ENCODE results near the gene CD8B2. TPM values are rescaled to one million over a fixed set of nuclear protein-coding genes. Genes with fewer than 3 reads are reported as not detected.

Gene CD8B2
- polyA plus RNA-seq, 2 of the 4 experiments (the other 2 are of a cell fraction) = not detected

DNA sequence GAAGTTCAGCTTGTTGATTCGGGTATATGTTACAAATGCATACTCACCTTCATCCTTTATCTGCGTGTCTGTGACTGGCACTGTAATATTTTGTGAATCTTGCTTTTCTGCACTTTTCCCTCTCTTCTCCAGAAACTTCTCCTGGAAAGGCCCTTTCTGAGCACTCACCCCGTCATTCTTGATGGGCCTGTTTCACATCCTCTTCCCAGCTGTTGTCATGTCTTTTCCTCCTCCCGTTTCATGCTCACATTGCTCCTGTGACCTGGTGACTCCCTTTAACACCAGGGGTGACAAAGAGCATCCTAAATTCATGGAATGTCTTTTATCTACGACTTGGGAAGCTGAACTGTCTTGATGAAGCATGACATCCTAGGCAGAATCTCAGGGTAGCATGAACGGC, 65.8 kb downstream of the CD8B2 start:
- DNase-seq (ENCODE audit: low read depth in 1 of 2, low spot score in 1 of 2) (no peak), ATAC-seq (no peak), FAIRE-seq (no peak)
- no peaks in the 10 kb centered on the region for H3K4me1 ChIP-seq
- H3K4me2 ChIP-seq = no peak overlapping the region
- ChIA-PET CTCF (interaction anchor here (1.7 to 2.3 kb wide), 2 partner anchors 10 to 13 kb away, joined by 5 to 8 read pairs; no protein-coding TSS in a partner anchor), POLR2A (no interaction called here)
- no peak overlapping the region for H3K4me3 ChIP-seq
- no peak overlapping the region for H3K27ac ChIP-seq
- TF ChIP-seq ESRRA (IDR thresholded peaks at IDR 0.05; ENCODE audit: borderline replicate concordance, low read length) = no peak
- no peaks in the 10 kb centered on the region for H3K9me3 ChIP-seq
- WGBS (ENCODE audit: missing lambda C conversion rate) = 63% methylated on average over 6 of the region's 6 CpGs

GRCh38 chr2:106553321-106553720, 66.2 kb downstream of the CD8B2 start:
- Histone ChIP-seq H3K4me3 (no peak overlapping the region), H3K4me1 (no peaks in the 10 kb centered on the region), H3K4me2 (no peak overlapping the region), H3K9me3 (no peaks in the 10 kb centered on the region), H3K27ac (no peak overlapping the region)
- no peak for DNase-seq (ENCODE audit: low read depth in 1 of 2, low spot score in 1 of 2)
- no peak for FAIRE-seq
- POLR2A ChIA-PET = no interaction called here
- WGBS (ENCODE audit: missing lambda C conversion rate) = 58% methylated on average over 6 of the region's 6 CpGs
- CTCF ChIA-PET = interaction anchor here (0.6 to 2.3 kb wide), 4 partner anchors 10 to 305 kb away, joined by 3 to 8 read pairs (median 4); no protein-coding TSS in a partner anchor
- TF ChIP-seq RAD21 (conservative IDR thresholded peaks at IDR 0.05 in 1 of 2, IDR thresholded peaks at IDR 0.05 in 1 of 2) (no peak), FOSB (CRISPR knock-in tag; IDR thresholded peaks at IDR 0.05) (no peak), RCOR1 (IDR thresholded peaks at IDR 0.05; ENCODE audit: low read depth, low read length) (no peak), JUNB (IDR thresholded peaks at IDR 0.05) (no peak), NPAS2 (CRISPR knock-in tag; IDR thresholded peaks at IDR 0.05; ENCODE audit: borderline replicate concordance) (no peak)
- TF ChIP-seq, protein P1, sequence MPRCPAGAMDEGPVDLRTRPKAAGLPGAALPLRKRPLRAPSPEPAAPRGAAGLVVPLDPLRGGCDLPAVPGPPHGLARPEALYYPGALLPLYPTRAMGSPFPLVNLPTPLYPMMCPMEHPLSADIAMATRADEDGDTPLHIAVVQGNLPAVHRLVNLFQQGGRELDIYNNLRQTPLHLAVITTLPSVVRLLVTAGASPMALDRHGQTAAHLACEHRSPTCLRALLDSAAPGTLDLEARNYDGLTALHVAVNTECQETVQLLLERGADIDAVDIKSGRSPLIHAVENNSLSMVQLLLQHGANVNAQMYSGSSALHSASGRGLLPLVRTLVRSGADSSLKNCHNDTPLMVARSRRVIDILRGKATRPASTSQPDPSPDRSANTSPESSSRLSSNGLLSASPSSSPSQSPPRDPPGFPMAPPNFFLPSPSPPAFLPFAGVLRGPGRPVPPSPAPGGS (IDR thresholded peaks at IDR 0.05) = no peak
- ATAC-seq = no peak

- ChIA-PET POLR2A (no interaction called here), CTCF (no interaction called here)
These were observed 67.2 kb downstream of the CD8B2 start for GRCh38 chr2:106554411-106554810.

More at GRCh38 chr2:106554411-106554810, 67.2 kb downstream of the CD8B2 start:
- Histone ChIP-seq H3K4me3 (no peak overlapping the region), H3K27ac (no peak overlapping the region), H3K9me3 (no peaks in the 10 kb centered on the region), H3K4me1 (no peaks in the 10 kb centered on the region), H3K4me2 (no peak overlapping the region)
- FAIRE-seq (no peak), ATAC-seq (no peak), DNase-seq (ENCODE audit: low read depth in 1 of 2, low spot score in 1 of 2) (no peak)
- 28% methylated on average over 5 of the region's 6 CpGs for WGBS (ENCODE audit: missing lambda C conversion rate)
- TF ChIP-seq, protein P2, sequence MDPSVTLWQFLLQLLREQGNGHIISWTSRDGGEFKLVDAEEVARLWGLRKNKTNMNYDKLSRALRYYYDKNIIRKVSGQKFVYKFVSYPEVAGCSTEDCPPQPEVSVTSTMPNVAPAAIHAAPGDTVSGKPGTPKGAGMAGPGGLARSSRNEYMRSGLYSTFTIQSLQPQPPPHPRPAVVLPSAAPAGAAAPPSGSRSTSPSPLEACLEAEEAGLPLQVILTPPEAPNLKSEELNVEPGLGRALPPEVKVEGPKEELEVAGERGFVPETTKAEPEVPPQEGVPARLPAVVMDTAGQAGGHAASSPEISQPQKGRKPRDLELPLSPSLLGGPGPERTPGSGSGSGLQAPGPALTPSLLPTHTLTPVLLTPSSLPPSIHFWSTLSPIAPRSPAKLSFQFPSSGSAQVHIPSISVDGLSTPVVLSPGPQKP (IDR thresholded peaks at IDR 0.05; ENCODE audit: low read depth, low read length) = no peak
- TF ChIP-seq, protein P1 (IDR thresholded peaks at IDR 0.05) = no peak
- TF ChIP-seq NFE2L2 (conservative IDR thresholded peaks at IDR 0.05; ENCODE audit: low read length) (no peak), MAZ (IDR thresholded peaks at IDR 0.05; ENCODE audit: borderline replicate concordance, low read depth, low read length) (no peak), RFX5 (IDR thresholded peaks at IDR 0.05) (no peak), POLR2A (IDR thresholded peaks at IDR 0.05; ENCODE audit: low read length) (no peak), HDAC2 (IDR thresholded peaks at IDR 0.05) (no peak), HMGXB4 (CRISPR knock-in tag; IDR thresholded peaks at IDR 0.05; ENCODE audit: borderline replicate concordance) (no peak), JUN (IDR thresholded peaks at IDR 0.05) (no peak), GATA3 (IDR thresholded peaks at IDR 0.05; ENCODE audit: borderline replicate concordance) (no peak), CEBPB (IDR thresholded peaks at IDR 0.05) (no peak), KDM5A (IDR thresholded peaks at IDR 0.05) (no peak), PBX3 (IDR thresholded peaks at IDR 0.05) (no peak)
- TF ChIP-seq, protein P3, sequence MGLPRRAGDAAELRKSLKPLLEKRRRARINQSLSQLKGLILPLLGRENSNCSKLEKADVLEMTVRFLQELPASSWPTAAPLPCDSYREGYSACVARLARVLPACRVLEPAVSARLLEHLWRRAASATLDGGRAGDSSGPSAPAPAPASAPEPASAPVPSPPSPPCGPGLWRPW (IDR thresholded peaks at IDR 0.05) = no peak
- TF ChIP-seq, protein P4, sequence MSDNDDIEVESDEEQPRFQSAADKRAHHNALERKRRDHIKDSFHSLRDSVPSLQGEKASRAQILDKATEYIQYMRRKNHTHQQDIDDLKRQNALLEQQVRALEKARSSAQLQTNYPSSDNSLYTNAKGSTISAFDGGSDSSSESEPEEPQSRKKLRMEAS (IDR thresholded peaks at IDR 0.05) = no peak

All from A549 (cell line).